Smooth muscle cell (in vitro differentiated cells): ENCODE measurements around the gene PDLIM5. TPM values are rescaled to one million over a fixed set of nuclear protein-coding genes. Genes with fewer than 3 reads are reported as not detected.

Experiments used
- DNase-seq: peaks from one replicate; lab custom pipeline; 2025; ENCODE audit not compliant: unreplicated experiment; lab: John Stamatoyannopoulos, UW
- H2AFZ ChIP-seq: fragments of 200-600 bp; sonication (generic); 2 replicates; pipeline ENCODE4 v1.6.0; 2016; ENCODE audit warnings: antibody characterized with exemption, low read depth, mild to moderate bottlenecking
- H3F3A ChIP-seq: fragments of 200-600 bp; sonication (generic); 2 replicates; pipeline ENCODE4 v1.6.0; 2017; ENCODE audit warnings: antibody characterized with exemption, low read depth
- H3K27ac ChIP-seq: fragments of 200-600 bp; sonication (generic); 2 replicates; pipeline ENCODE4 v1.5.1; 2016; ENCODE audit warnings: low read depth, mild to moderate bottlenecking
- H3K27me3 ChIP-seq: fragments of 200-600 bp; sonication (generic); 2 replicates; pipeline ENCODE4 v1.6.1; 2016; ENCODE audit warnings: low read depth, mild to moderate bottlenecking
- H3K36me3 ChIP-seq: fragments of 200-600 bp; sonication (generic); 2 replicates; pipeline ENCODE4 v1.5.1; 2016; ENCODE audit warnings: low read depth
- H3K4me1 ChIP-seq: fragments of 200-600 bp; sonication (generic); 2 replicates; pipeline ENCODE4 v1.5.1; 2016; ENCODE audit warnings: low read depth
- H3K4me2 ChIP-seq: fragments of 200-600 bp; sonication (generic); 2 replicates; pipeline ENCODE4 v1.6.0; 2016; ENCODE audit warnings: mild to moderate bottlenecking
- H3K4me3 ChIP-seq: fragments of 200-600 bp; sonication (generic); 2 replicates; pipeline ENCODE4 v1.5.1; 2016; ENCODE audit warnings: mild to moderate bottlenecking
- H3K79me2 ChIP-seq: fragments of 200-600 bp; sonication (generic); 2 replicates; pipeline ENCODE4 v1.6.0; 2016; ENCODE audit warnings: low read depth, mild to moderate bottlenecking
- H3K9ac ChIP-seq: fragments of 200-600 bp; sonication (generic); 2 replicates; pipeline ENCODE4 v1.6.0; 2016; ENCODE audit warnings: low read depth
- H3K9me3 ChIP-seq: fragments of 200-600 bp; sonication (generic); replicated peaks from 2 replicates; pipeline ENCODE4 v1.5.1; 2016; ENCODE audit warnings: low read depth
- H4K20me1 ChIP-seq: fragments of 200-600 bp; sonication (generic); 2 replicates; pipeline ENCODE4 v1.6.0; 2016; ENCODE audit warnings: low read depth
- CTCF ChIP-seq: fragments of 200-600 bp; sonication (generic); IDR thresholded peaks from 2 replicates; pipeline ENCODE4 v1.5.1; 2017; ENCODE audit warnings: borderline replicate concordance, mild to moderate bottlenecking, antibody characterized with exemption; ENCODE audit not compliant: insufficient read depth, poor library complexity, severe bottlenecking
- WGBS: methylation state at CpG from one replicate; pipeline ENCODE4 v1.1.7; 2016; ENCODE audit warnings: low lambda C conversion rate; 5-methylcytosine and 5-hydroxymethylcytosine counted together
- polyA plus RNA-seq: library from polyadenylated mRNA; unstranded; fragments of >200 nt; fragmentation: Nextera tagmentation; extraction: Ambion mirVana; gene quantifications from 2 replicates; pipeline ENCODE4 v1.2.1, GENCODE V29; 2016
- total RNA-seq: library from RNA; depleted of rRNA; stranded (reverse); fragments of >200 nt; gene quantifications from 2 replicates; pipeline ENCODE4 v1.2.3, GENCODE V29; 2014

PDLIM5 gene
- total and polyA plus RNA-seq, 2 experiments from 2014 or later, result 129 to 150 TPM

DNA sequence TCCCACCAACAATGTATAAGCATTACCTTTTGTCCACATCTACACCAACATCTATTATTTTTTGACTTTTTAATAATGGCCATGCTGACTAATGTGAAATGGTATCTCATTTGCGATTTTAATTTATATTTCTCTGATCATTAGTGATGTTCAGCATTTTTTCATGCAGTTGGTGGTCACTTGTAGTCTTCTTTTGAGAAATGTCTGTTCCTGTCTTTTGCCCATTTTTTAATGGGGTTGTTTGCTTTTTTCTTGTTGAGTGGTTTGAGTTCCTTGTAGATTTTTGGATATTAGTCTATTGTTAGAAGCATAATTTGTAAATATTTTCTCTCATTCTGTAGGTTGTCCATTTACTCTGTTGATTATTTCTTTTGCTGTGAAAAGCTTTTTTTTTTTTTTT lies 36.8 kb upstream of the PDLIM5 start:
- no peak for DNase-seq
- Histone ChIP-seq H3K79me2 (no peaks in the 10 kb centered on the region), H3K4me3 (no peak overlapping the region), H2AFZ (no peak overlapping the region), H3F3A (peaks cover 4% of the 10 kb centered on the region), H3K27ac (no peak overlapping the region), H3K9me3 (no peaks in the 10 kb centered on the region), H3K9ac (no peak overlapping the region), H3K4me2 (no peak overlapping the region), H3K36me3 (no peaks in the 10 kb centered on the region), H4K20me1 (no peaks in the 10 kb centered on the region), H3K27me3 (no peaks in the 10 kb centered on the region), H3K4me1 (no peaks in the 10 kb centered on the region)
- 100% methylated on average over 1 of the region's 1 CpG for WGBS
- no peak for TF ChIP-seq CTCF

GRCh38 chr4:94415448-94415847 lies 36.3 kb upstream of the PDLIM5 start:
- no peak overlapping the region for H3K27ac ChIP-seq
- no peaks in the 10 kb centered on the region for H3K27me3 ChIP-seq
- no peak for TF ChIP-seq CTCF
- no peaks in the 10 kb centered on the region for H3K9me3 ChIP-seq
- no peak overlapping the region for H3K9ac ChIP-seq
- peaks cover 4% of the 10 kb centered on the region for H3F3A ChIP-seq
- H3K36me3 ChIP-seq, result no peaks in the 10 kb centered on the region
- H3K4me3 ChIP-seq, result no peak overlapping the region
- H3K79me2 ChIP-seq, result no peaks in the 10 kb centered on the region
- peaks cover 4% of the 10 kb centered on the region for H3K4me1 ChIP-seq
- H3K4me2 ChIP-seq, result no peak overlapping the region
- DNase-seq, result no peak
- 98% methylated on average over 3 of the region's 3 CpGs for WGBS
- H2AFZ ChIP-seq, result no peak overlapping the region
- no peaks in the 10 kb centered on the region for H4K20me1 ChIP-seq

DNA sequence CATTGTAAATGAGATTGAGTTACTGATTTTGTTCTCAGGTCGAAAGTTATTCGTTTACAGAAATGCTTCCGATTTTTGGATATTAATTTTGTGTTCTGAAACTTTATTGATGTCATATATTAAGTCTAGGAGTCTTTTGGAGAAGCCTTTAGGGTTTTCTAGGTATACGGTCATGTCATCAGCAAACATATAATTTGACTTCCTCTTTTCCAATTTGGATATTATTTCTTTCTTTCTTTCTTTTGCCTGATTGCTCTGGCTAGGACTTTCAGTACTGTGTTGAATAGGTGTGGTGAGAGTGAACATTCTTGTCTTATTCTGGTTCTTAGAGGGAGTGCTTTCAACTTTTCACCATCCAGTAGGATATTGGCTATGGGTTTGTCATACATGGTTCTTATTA lies 35.4 kb upstream of the PDLIM5 start:
- no peak overlapping the region for H3K4me3 ChIP-seq
- no peaks in the 10 kb centered on the region for H3K36me3 ChIP-seq
- no peak for TF ChIP-seq CTCF
- H2AFZ ChIP-seq, result no peak overlapping the region
- WGBS, result 97% methylated on average over 4 of the region's 4 CpGs
- no peaks in the 10 kb centered on the region for H3K9me3 ChIP-seq
- no peak overlapping the region for H3K9ac ChIP-seq
- DNase-seq, result no peak
- no peaks in the 10 kb centered on the region for H4K20me1 ChIP-seq
- H3K4me2 ChIP-seq, result no peak overlapping the region
- H3K27ac ChIP-seq, result no peak overlapping the region
- H3K4me1 ChIP-seq, result peaks cover 4% of the 10 kb centered on the region
- peaks cover 4% of the 10 kb centered on the region for H3F3A ChIP-seq
- no peaks in the 10 kb centered on the region for H3K27me3 ChIP-seq
- H3K79me2 ChIP-seq, result no peaks in the 10 kb centered on the region

GRCh38 chr4:94416981-94417380 lies 34.8 kb upstream of the PDLIM5 start:
- H3K4me2 ChIP-seq, result no peak overlapping the region
- no peaks in the 10 kb centered on the region for H3K9me3 ChIP-seq
- TF ChIP-seq CTCF, result no peak
- no peak overlapping the region for H2AFZ ChIP-seq
- H3K4me1 ChIP-seq, result peaks cover 4% of the 10 kb centered on the region
- H3K36me3 ChIP-seq, result no peaks in the 10 kb centered on the region
- peaks cover 4% of the 10 kb centered on the region for H3F3A ChIP-seq
- no peak overlapping the region for H3K27ac ChIP-seq
- no peaks in the 10 kb centered on the region for H3K79me2 ChIP-seq
- H4K20me1 ChIP-seq, result no peaks in the 10 kb centered on the region
- no peak overlapping the region for H3K4me3 ChIP-seq
- DNase-seq, result no peak
- WGBS, result 91% methylated on average over 1 of the region's 1 CpG
- H3K9ac ChIP-seq, result no peak overlapping the region
- H3K27me3 ChIP-seq, result no peaks in the 10 kb centered on the region
